ENCODE results near the gene HDAC3. TPM values are rescaled to one million over a fixed set of nuclear protein-coding genes. Genes with fewer than 3 reads are reported as not detected.

Gene HDAC3
- polyA plus RNA-seq, 1 experiment: 97.8 TPM

GRCh38 chr5:141640698-141641097 lies 4.0 kb upstream of the HDAC3 start:
- TF ChIP-seq CTCF (IDR thresholded peaks at IDR 0.05; ENCODE audit: insufficient read depth, low read depth, low read length): no peak
- H3K4me3 ChIP-seq (ENCODE audit: low read depth, low read length): no peak overlapping the region
- H3K27me3 ChIP-seq (ENCODE audit: control insufficient read depth, insufficient read depth, low read length): no peaks in the 10 kb centered on the region
- POLR2A ChIA-PET: no interaction called here
- CTCF ChIA-PET: interaction anchor here (1.4 to 7.0 kb wide), 2 partner anchors 22 to 48 kb away, joined by 4 to 30 read pairs; partner anchors contain the start of gene DIAPH1
- peaks cover 22% of the 10 kb centered on the region for H3K36me3 ChIP-seq (ENCODE audit: control insufficient read depth, insufficient read depth, low read length)
- no peak for DNase-seq (ENCODE audit: low read depth)

- no peak overlapping the region for H3K4me3 ChIP-seq (ENCODE audit: low read depth, low read length)
- DNase-seq (ENCODE audit: low read depth): no peak
- H3K36me3 ChIP-seq (ENCODE audit: control insufficient read depth, insufficient read depth, low read length): peaks cover 21% of the 10 kb centered on the region
- no peaks in the 10 kb centered on the region for H3K27me3 ChIP-seq (ENCODE audit: control insufficient read depth, insufficient read depth, low read length)
- no peak for TF ChIP-seq CTCF (IDR thresholded peaks at IDR 0.05; ENCODE audit: insufficient read depth, low read depth, low read length)
- ChIA-PET POLR2A (no interaction called here), CTCF (no interaction called here)
These were observed 3.4 kb upstream of the HDAC3 start for GRCh38 chr5:141640051-141640415.

- CTCF ChIA-PET: no interaction called here
- no peak overlapping the region for H3K4me3 ChIP-seq (ENCODE audit: low read depth, low read length)
- POLR2A ChIA-PET: no interaction called here
- no peaks in the 10 kb centered on the region for H3K27me3 ChIP-seq (ENCODE audit: control insufficient read depth, insufficient read depth, low read length)
- H3K36me3 ChIP-seq (ENCODE audit: control insufficient read depth, insufficient read depth, low read length): peaks cover 20% of the 10 kb centered on the region
- no peak for DNase-seq (ENCODE audit: low read depth)
- no peak for TF ChIP-seq CTCF (IDR thresholded peaks at IDR 0.05; ENCODE audit: insufficient read depth, low read depth, low read length)
These were observed 2.9 kb upstream of the HDAC3 start for GRCh38 chr5:141639357-141640050.

GRCh38 chr5:141638771-141639170 lies 2.1 kb upstream of the HDAC3 start:
- POLR2A ChIA-PET: no interaction called here
- Histone ChIP-seq H3K36me3 (ENCODE audit: control insufficient read depth, insufficient read depth, low read length) (peaks cover 14% of the 10 kb centered on the region), H3K27me3 (ENCODE audit: control insufficient read depth, insufficient read depth, low read length) (no peaks in the 10 kb centered on the region), H3K4me3 (ENCODE audit: low read depth, low read length) (no peak overlapping the region)
- CTCF ChIA-PET: interaction anchor here (4.1 kb wide), 1 partner anchor 47 kb away, joined by 16 read pairs; no protein-coding TSS in a partner anchor
- no peak for DNase-seq (ENCODE audit: low read depth)
- TF ChIP-seq CTCF (IDR thresholded peaks at IDR 0.05; ENCODE audit: insufficient read depth, low read depth, low read length): no peak

GRCh38 chr5:141637767-141638419 lies 1.2 kb upstream of the HDAC3 start:
- peaks cover 9% of the 10 kb centered on the region for H3K36me3 ChIP-seq (ENCODE audit: control insufficient read depth, insufficient read depth, low read length)
- DNase-seq (ENCODE audit: low read depth): no peak
- H3K4me3 ChIP-seq (ENCODE audit: low read depth, low read length): peak overlapping the region; percentile 92
- peak; percentile 37; the same call in 1 of the 2 replicates for TF ChIP-seq CTCF (IDR thresholded peaks at IDR 0.05; ENCODE audit: insufficient read depth, low read depth, low read length)
- POLR2A ChIA-PET: no interaction called here
- no peaks in the 10 kb centered on the region for H3K27me3 ChIP-seq (ENCODE audit: control insufficient read depth, insufficient read depth, low read length)
- CTCF ChIA-PET: interaction anchor here (0.8 to 10.9 kb wide), 6 partner anchors 11 to 193 kb away, joined by 3 to 107 read pairs (median 4); partner anchors contain the start of genes DIAPH1 and FCHSD1

Measured in BJ (cell line).